GM12878 (cell line): ENCODE data around the gene MIEF1. TPM values are rescaled to one million over a fixed set of nuclear protein-coding genes. Genes with fewer than 3 reads are reported as not detected.
A peak's percentile ranks its signal among the peaks of the same experiment; 100 is the strongest.

ENCODE experiments used
- BCL3 ChIP-seq: IDR thresholded peaks from 2 replicates; pipeline ENCODE4 v1.6.1; 2011; ENCODE audit warnings: borderline replicate concordance, low read depth, mild to moderate bottlenecking, moderate library complexity, low read length; ENCODE audit not compliant: insufficient read depth, poor library complexity, severe bottlenecking
- E4F1 ChIP-seq: fragments of 450-650 bp; IDR thresholded peaks from 2 replicates; pipeline ENCODE4 v1.6.1; 2018; ENCODE audit warnings: borderline replicate concordance, mild to moderate bottlenecking; ENCODE audit not compliant: partially characterized antibody
- EED ChIP-seq: sonication (generic); IDR thresholded peaks from 2 replicates; pipeline ENCODE4 v1.6.1; 2016; ENCODE audit warnings: antibody characterized with exemption, low read depth
- ELK1 ChIP-seq: IDR thresholded peaks from 2 replicates; pipeline ENCODE4 v1.6.1; 2012; ENCODE audit warnings: low read depth, low read length, improper control_type of control experiment
- EZH2 ChIP-seq: IDR thresholded peaks from 2 replicates; pipeline ENCODE4 v1.6.1; 2012; ENCODE audit warnings: low read depth, mild to moderate bottlenecking, control low read depth, inconsistent platforms, low read length, borderline replicate concordance; ENCODE audit not compliant: control insufficient read depth
- FOS ChIP-seq: IDR thresholded peaks from 3 replicates; pipeline ENCODE4 v1.6.1; 2011; ENCODE audit warnings: borderline replicate concordance; ENCODE audit not compliant: insufficient read length; ENCODE audit errors: extremely low read depth
- FOXK2 ChIP-seq: fragments of 450-650 bp; IDR thresholded peaks from 2 replicates; pipeline ENCODE4 v1.6.1; 2017; ENCODE audit warnings: mild to moderate bottlenecking, moderate library complexity
- HDGF ChIP-seq: fragments of 450-650 bp; IDR thresholded peaks from 2 replicates; pipeline ENCODE4 v1.6.1; 2016; ENCODE audit warnings: antibody characterized with exemption
- IKZF1 ChIP-seq: fragments of 450-650 bp; conservative IDR thresholded peaks from 2 replicates; pipeline ENCODE4 v1.6.1; 2017; ENCODE audit warnings: antibody characterized with exemption, mild to moderate bottlenecking
- IKZF2 ChIP-seq, 2 experiments: fragments of 450-650 bp; IDR thresholded peaks; 2 replicates each; pipeline ENCODE4 v1.6.1; 2017; ENCODE audit warnings: mild to moderate bottlenecking in 2 of 2, moderate library complexity in 2 of 2
- JUND ChIP-seq: IDR thresholded peaks from 2 replicates; pipeline ENCODE4 v1.6.1; 2012; ENCODE audit warnings: low read depth, mild to moderate bottlenecking, low read length, improper control_type of control experiment, moderate library complexity
- KDM1A ChIP-seq: fragments of 200-600 bp; sonication (generic); IDR thresholded peaks from 2 replicates; pipeline ENCODE4 v1.6.1; 2016; ENCODE audit warnings: borderline replicate concordance
- MEF2B ChIP-seq: fragments of 450-650 bp; IDR thresholded peaks from 2 replicates; pipeline ENCODE4 v1.6.1; 2018; ENCODE audit warnings: mild to moderate bottlenecking, moderate library complexity; ENCODE audit not compliant: partially characterized antibody, poor library complexity, severe bottlenecking
- MYC ChIP-seq: IDR thresholded peaks from 2 replicates; pipeline ENCODE4 v1.6.1; 2011; ENCODE audit warnings: mild to moderate bottlenecking, low read length, moderate library complexity, inconsistent platforms; ENCODE audit not compliant: insufficient read depth, insufficient replicate concordance, insufficient read length, severe bottlenecking
- PML ChIP-seq: IDR thresholded peaks from 2 replicates; pipeline ENCODE4 v1.6.1; 2012; ENCODE audit warnings: low read length, inconsistent platforms
- POU2F2 ChIP-seq: IDR thresholded peaks from 3 replicates; pipeline ENCODE4 v1.6.1; 2011; ENCODE audit warnings: low read depth, mild to moderate bottlenecking, low read length, borderline replicate concordance
- RB1 ChIP-seq: fragments of 450-650 bp; formaldehyde crosslinking; IDR thresholded peaks from 2 replicates; pipeline ENCODE4 v1.6.1; 2017; ENCODE audit warnings: mild to moderate bottlenecking, borderline replicate concordance
- USF2 ChIP-seq: IDR thresholded peaks from 2 replicates; pipeline ENCODE4 v1.6.1; 2011; ENCODE audit warnings: low read depth, low read length, improper control_type of control experiment, borderline replicate concordance
- polyA plus RNA-seq, 11 experiments: library from polyadenylated mRNA; depleted of rRNA in 4 of 11; unstranded in 6 of 11; stranded (reverse) in 5 of 11; fragments of >200 nt; fragmentation: Nextera tagmentation in 4 of 11; fragmentation: Illumina TruSeq in 1 of 11; extraction: Ambion mirVana in 4 of 11; extraction: Trizol in 1 of 11; gene quantifications; 1 replicate in 1 of 11; 2 replicates in 10 of 11; pipeline versions ENCODE4 v1.2.1 to v1.2.3, GENCODE V29; 2011 to 2016; ENCODE audit warnings: inconsistent platforms in 2 of 11, missing spikeins in 2 of 11, low read depth in 1 of 11
- total RNA-seq, 4 experiments: library from RNA; depleted of rRNA in 3 of 4; stranded (reverse); fragments of >200 nt in 3 of 4; fragmentation: Illumina TruSeq in 1 of 4; extraction: Trizol in 1 of 4; gene quantifications; 2 replicates each; pipeline versions ENCODE4 v1.2.1 to v1.2.3, GENCODE V29; 2013 to 2021
- TF ChIP-seq, protein P1 (sequence below): fragments of 450-650 bp; IDR thresholded peaks from 2 replicates; pipeline ENCODE4 v1.6.1; 2017; ENCODE audit warnings: mild to moderate bottlenecking, moderate library complexity

The MIEF1 gene
- total and polyA plus RNA-seq, 10 of the 15 experiments (the other 5 are each of a cell fraction or from before 2014, with no cell fraction given): 12.4 to 52.3 (median 29.3) TPM

- TF ChIP-seq RB1 (no peak; the same call in 1 of the 2 replicates), MYC (no peak), ELK1 (no peak), E4F1 (no peak), FOS (no peak), IKZF2 (IDR thresholded peaks at IDR 0.05) (peak; percentile 91 to 94), POU2F2 (no peak), PML (no peak), MEF2B (peak; percentile 76), FOXK2 (no peak), BCL3 (no peak), EED (peak; percentile 92), JUND (no peak), USF2 (no peak), EZH2 (no peak), KDM1A (no peak), HDGF (peak; percentile 60; the same call in 1 of the 2 replicates), IKZF1 (peak; percentile 93)
- TF ChIP-seq, protein P1, sequence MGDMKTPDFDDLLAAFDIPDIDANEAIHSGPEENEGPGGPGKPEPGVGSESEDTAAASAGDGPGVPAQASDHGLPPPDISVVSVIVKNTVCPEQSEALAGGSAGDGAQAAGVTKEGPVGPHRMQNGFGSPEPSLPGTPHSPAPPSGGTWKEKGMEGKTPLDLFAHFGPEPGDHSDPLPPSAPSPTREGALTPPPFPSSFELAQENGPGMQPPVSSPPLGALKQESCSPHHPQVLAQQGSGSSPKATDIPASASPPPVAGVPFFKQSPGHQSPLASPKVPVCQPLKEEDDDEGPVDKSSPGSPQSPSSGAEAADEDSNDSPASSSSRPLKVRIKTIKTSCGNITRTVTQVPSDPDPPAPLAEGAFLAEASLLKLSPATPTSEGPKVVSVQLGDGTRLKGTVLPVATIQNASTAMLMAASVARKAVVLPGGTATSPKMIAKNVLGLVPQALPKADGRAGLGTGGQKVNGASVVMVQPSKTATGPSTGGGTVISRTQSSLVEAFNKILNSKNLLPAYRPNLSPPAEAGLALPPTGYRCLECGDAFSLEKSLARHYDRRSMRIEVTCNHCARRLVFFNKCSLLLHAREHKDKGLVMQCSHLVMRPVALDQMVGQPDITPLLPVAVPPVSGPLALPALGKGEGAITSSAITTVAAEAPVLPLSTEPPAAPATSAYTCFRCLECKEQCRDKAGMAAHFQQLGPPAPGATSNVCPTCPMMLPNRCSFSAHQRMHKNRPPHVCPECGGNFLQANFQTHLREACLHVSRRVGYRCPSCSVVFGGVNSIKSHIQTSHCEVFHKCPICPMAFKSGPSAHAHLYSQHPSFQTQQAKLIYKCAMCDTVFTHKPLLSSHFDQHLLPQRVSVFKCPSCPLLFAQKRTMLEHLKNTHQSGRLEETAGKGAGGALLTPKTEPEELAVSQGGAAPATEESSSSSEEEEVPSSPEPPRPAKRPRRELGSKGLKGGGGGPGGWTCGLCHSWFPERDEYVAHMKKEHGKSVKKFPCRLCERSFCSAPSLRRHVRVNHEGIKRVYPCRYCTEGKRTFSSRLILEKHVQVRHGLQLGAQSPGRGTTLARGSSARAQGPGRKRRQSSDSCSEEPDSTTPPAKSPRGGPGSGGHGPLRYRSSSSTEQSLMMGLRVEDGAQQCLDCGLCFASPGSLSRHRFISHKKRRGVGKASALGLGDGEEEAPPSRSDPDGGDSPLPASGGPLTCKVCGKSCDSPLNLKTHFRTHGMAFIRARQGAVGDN: peak; percentile 92
Measured at GRCh38 chr22:39471381-39472141, 30.5 kb upstream of the MIEF1 start (continued).
